ENCODE measurements around the gene CAMLG.

DNA sequence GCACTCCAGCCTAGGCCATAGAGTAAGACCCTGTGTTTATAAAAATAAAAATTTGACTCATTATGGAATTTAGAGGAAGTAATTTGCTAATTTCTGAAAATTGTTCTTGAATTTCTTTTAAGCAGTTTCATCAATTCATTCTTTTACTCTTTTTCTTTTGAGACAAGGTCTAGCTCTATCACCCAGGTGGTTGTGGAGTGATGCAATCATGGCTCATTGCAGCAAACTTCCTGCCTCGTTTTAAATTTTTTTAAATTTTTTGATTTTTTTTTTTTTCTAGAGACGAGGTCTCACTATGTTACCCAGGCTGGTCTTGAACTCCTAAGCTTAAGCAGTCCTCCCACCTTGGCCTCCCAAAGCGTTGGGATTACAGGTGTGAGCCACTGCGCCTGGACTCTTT lies 3.1 kb upstream of the CAMLG start:
- TF ChIP-seq CTCF (optimal IDR thresholded peaks at IDR 0.05 in 1 of 3, IDR thresholded peaks at IDR 0.05 in 1 of 3, conservative IDR thresholded peaks at IDR 0.05 in 1 of 3; ENCODE audit: extremely low read depth in 1 of 3, insufficient read depth in 2 of 3, low read length in 3 of 3) (no peak), EZH2 (IDR thresholded peaks at IDR 0.05; ENCODE audit: low read length) (no peak)
